Glomerular visceral epithelial cell (primary cell): Measurements from ENCODE around the gene CLSTN3.

Experiments used
- DNase-seq: peaks from one replicate; pipeline ENCODE4 v3.0.0-alpha.2; 2016; ENCODE audit errors: extremely low spot score

Gene CLSTN3

GRCh38 chr12:7125632-7126227 lies 4.4 kb upstream of the CLSTN3 start:
- DNase-seq: no peak

GRCh38 chr12:7127916-7128626 lies 2.1 kb upstream of the CLSTN3 start:
- no peak for DNase-seq

GRCh38 chr12:7128681-7129286 lies 1.4 kb upstream of the CLSTN3 start, which contains the start of gene RBP5:
TSS of gene RBP5 (minus strand) at chr12:7128889. CDS start at chr12:7128775, 114 bp downstream.
- DNase-seq: no peak

GRCh38 chr12:7129287-7129871 lies 792 bp upstream of the CLSTN3 start:
- DNase-seq: no peak

- DNase-seq: peak; percentile 59
These were observed 730 bp downstream of the CLSTN3 start for GRCh38 chr12:7130701-7131501.

GRCh38 chr12:7131502-7131866 lies 1.3 kb downstream of the CLSTN3 start:
- DNase-seq: no peak

GRCh38 chr12:7134396-7135166 lies 4.4 kb downstream of the CLSTN3 start:
- no peak for DNase-seq

GRCh38 chr12:7136071-7136470 lies 5.9 kb downstream of the CLSTN3 start:
- DNase-seq: no peak

GRCh38 chr12:7136676-7137075 lies 6.5 kb downstream of the CLSTN3 start:
- no peak for DNase-seq

- no peak for DNase-seq
These were observed 7.7 kb downstream of the CLSTN3 start for GRCh38 chr12:7137908-7138307.

GRCh38 chr12:7139200-7139599 lies 9.0 kb downstream of the CLSTN3 start:
- DNase-seq: no peak

GRCh38 chr12:7141351-7142005 lies 11.3 kb downstream of the CLSTN3 start:
- no peak for DNase-seq

- DNase-seq: peak; percentile 37
These were observed 12.0 kb downstream of the CLSTN3 start for GRCh38 chr12:7142056-7142644.

GRCh38 chr12:7142809-7143465 lies 12.8 kb downstream of the CLSTN3 start:
- DNase-seq: no peak

GRCh38 chr12:7143564-7143963 lies 13.4 kb downstream of the CLSTN3 start:
- DNase-seq: no peak

- DNase-seq: peak; percentile 11
These were observed 14.4 kb downstream of the CLSTN3 start for GRCh38 chr12:7144414-7145120.

- DNase-seq: no peak
These were observed 15.5 kb downstream of the CLSTN3 start for GRCh38 chr12:7145671-7146070.

GRCh38 chr12:7146228-7146627 lies 16.1 kb downstream of the CLSTN3 start:
- no peak for DNase-seq

- DNase-seq: no peak
These were observed 16.7 kb downstream of the CLSTN3 start for GRCh38 chr12:7146906-7147305.
